PFSK-1 (cell line): ENCODE data around the gene VOPP1.

Experiments
- POLR2AphosphoS5 ChIP-seq: IDR thresholded peaks from 2 replicates; pipeline ENCODE4 v1.6.1; 2012; ENCODE audit warnings: low read depth, mild to moderate bottlenecking, control low read depth, low read length, moderate library complexity
- SIN3A ChIP-seq: IDR thresholded peaks from 2 replicates; pipeline ENCODE4 v1.6.1; 2012; ENCODE audit warnings: mild to moderate bottlenecking, low read length, moderate library complexity, borderline replicate concordance; ENCODE audit not compliant: insufficient read depth
- TAF1 ChIP-seq: IDR thresholded peaks from 2 replicates; pipeline ENCODE4 v1.6.1; 2012; ENCODE audit warnings: low read length, control low read depth, borderline replicate concordance; ENCODE audit not compliant: insufficient read depth
- TF ChIP-seq, protein P1 (sequence below), 2 experiments: IDR thresholded peaks; 2 replicates each; pipeline versions ENCODE4 v1.6.1 to v1.8.0; 2011 to 2012; ENCODE audit warnings: low read depth in 2 of 2, low read length in 2 of 2, control low read depth in 1 of 2, inconsistent platforms in 1 of 2, mild to moderate bottlenecking in 1 of 2, moderate library complexity in 1 of 2; ENCODE audit not compliant: insufficient read depth in 1 of 2

- TF ChIP-seq POLR2AphosphoS5 = no peak
- TF ChIP-seq TAF1 = no peak
- TF ChIP-seq, protein P1, sequence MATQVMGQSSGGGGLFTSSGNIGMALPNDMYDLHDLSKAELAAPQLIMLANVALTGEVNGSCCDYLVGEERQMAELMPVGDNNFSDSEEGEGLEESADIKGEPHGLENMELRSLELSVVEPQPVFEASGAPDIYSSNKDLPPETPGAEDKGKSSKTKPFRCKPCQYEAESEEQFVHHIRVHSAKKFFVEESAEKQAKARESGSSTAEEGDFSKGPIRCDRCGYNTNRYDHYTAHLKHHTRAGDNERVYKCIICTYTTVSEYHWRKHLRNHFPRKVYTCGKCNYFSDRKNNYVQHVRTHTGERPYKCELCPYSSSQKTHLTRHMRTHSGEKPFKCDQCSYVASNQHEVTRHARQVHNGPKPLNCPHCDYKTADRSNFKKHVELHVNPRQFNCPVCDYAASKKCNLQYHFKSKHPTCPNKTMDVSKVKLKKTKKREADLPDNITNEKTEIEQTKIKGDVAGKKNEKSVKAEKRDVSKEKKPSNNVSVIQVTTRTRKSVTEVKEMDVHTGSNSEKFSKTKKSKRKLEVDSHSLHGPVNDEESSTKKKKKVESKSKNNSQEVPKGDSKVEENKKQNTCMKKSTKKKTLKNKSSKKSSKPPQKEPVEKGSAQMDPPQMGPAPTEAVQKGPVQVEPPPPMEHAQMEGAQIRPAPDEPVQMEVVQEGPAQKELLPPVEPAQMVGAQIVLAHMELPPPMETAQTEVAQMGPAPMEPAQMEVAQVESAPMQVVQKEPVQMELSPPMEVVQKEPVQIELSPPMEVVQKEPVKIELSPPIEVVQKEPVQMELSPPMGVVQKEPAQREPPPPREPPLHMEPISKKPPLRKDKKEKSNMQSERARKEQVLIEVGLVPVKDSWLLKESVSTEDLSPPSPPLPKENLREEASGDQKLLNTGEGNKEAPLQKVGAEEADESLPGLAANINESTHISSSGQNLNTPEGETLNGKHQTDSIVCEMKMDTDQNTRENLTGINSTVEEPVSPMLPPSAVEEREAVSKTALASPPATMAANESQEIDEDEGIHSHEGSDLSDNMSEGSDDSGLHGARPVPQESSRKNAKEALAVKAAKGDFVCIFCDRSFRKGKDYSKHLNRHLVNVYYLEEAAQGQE (IDR thresholded peaks at IDR 0.05; ENCODE audit: insufficient read depth in 1 of 2, low read depth in 2 of 2, low read length in 2 of 2) = no peak
- no peak for TF ChIP-seq SIN3A
These were observed 37.9 kb downstream of the VOPP1 start for GRCh38 chr7:55534262-55534915.
